Activated T-helper 1 cell treated with anti-CD3 and anti-CD28 coated beads, Interleukin-12 subunit alpha, Interleukin-12 subunit beta, Interleukin-2, Interleukin-4 antibody, amounts not matched to agents 30 ng/mL and 10 ng/mL and 1 ng/mL, durations not matched to agents 14 hours and 24 hours and 36 hours (primary cell): ENCODE measurements around the gene KPNB1. TPM values are rescaled to one million over a fixed set of nuclear protein-coding genes. Genes with fewer than 3 reads are reported as not detected.

Experiments used
- DNase-seq: peaks from one replicate; pipeline ENCODE4 v3.0.0; 2021; ENCODE audit warnings: low spot score
- H3K27ac Mint-ChIP-seq: one replicate; pipeline ENCODE4 v1.8.0; 2021; ENCODE audit warnings: mild to moderate bottlenecking, mixed read lengths
- H3K27me3 Mint-ChIP-seq: one replicate; pipeline ENCODE4 v1.8.0; 2022; ENCODE audit warnings: mild to moderate bottlenecking, moderate library complexity, mixed read lengths; ENCODE audit not compliant: insufficient read depth
- H3K36me3 Mint-ChIP-seq: one replicate; pipeline ENCODE4 v1.8.0; 2021; ENCODE audit warnings: low read depth, mixed read lengths
- H3K4me1 Mint-ChIP-seq: one replicate; pipeline ENCODE4 v1.8.0; 2021; ENCODE audit warnings: low read depth, mixed read lengths
- H3K4me3 Mint-ChIP-seq: one replicate; pipeline ENCODE4 v1.8.0; 2021; ENCODE audit warnings: mild to moderate bottlenecking, moderate library complexity, mixed read lengths
- H3K9me3 Mint-ChIP-seq: one replicate; pipeline ENCODE4 v1.8.0; 2021; ENCODE audit warnings: mixed read lengths
- intact Hi-C: fragments of 100-400 bp; cut with micrococcal nuclease; formaldehyde crosslinking; loops from one replicate; pipeline ENCODE4 v1.15.1; 2024
- total RNA-seq: library from RNA; stranded (reverse); gene quantifications from 2 replicates; pipeline ENCODE4 v1.2.3, GENCODE V29; 2022

Gene KPNB1
- total RNA-seq, 1 donor from 2014 or later, result 718 TPM

GRCh38 chr17:47697906-47698711, 48.4 kb downstream of the KPNB1 start:
- peaks cover 65% of the 10 kb centered on the region for H3K4me1 Mint-ChIP-seq

GRCh38 chr17:47698749-47699535, 49.2 kb downstream of the KPNB1 start:
- H3K27ac Mint-ChIP-seq, result no peak overlapping the region
- intact Hi-C loops, result loop anchor here (1.0 to 5.0 kb wide), 7 partner anchors 22 to 103 kb away; partner anchors contain the start of gene TBX21
- H3K27me3 Mint-ChIP-seq, result no peaks in the 10 kb centered on the region
- peak; percentile 64 for DNase-seq
- peaks cover 20% of the 10 kb centered on the region for H3K36me3 Mint-ChIP-seq
- H3K9me3 Mint-ChIP-seq, result no peaks in the 10 kb centered on the region
- peaks cover 68% of the 10 kb centered on the region for H3K4me1 Mint-ChIP-seq
- no peak overlapping the region for H3K4me3 Mint-ChIP-seq

More at GRCh38 chr17:47697906-47698711, 48.4 kb downstream of the KPNB1 start:
- Mint-ChIP-seq H3K9me3 (no peaks in the 10 kb centered on the region), H3K27me3 (no peaks in the 10 kb centered on the region), H3K27ac (no peak overlapping the region), H3K4me3 (no peak overlapping the region), H3K36me3 (peaks cover 20% of the 10 kb centered on the region)
- no peak for DNase-seq
- intact Hi-C loops, result loop anchor here (1.0 to 5.0 kb wide), 2 partner anchors 36 to 92 kb away; no protein-coding TSS in a partner anchor

- Mint-ChIP-seq H3K4me1 (peaks cover 73% of the 10 kb centered on the region), H3K9me3 (no peaks in the 10 kb centered on the region), H3K4me3 (no peak overlapping the region), H3K36me3 (peaks cover 20% of the 10 kb centered on the region), H3K27ac (peak overlapping the region; percentile 75), H3K27me3 (no peaks in the 10 kb centered on the region)
- intact Hi-C loops, result loop anchor here (1.0 to 5.0 kb wide), 6 partner anchors 22 to 103 kb away; partner anchors contain the start of gene TBX21
- DNase-seq, result no peak
Measured at GRCh38 chr17:47699536-47699840, 49.8 kb downstream of the KPNB1 start.

GRCh38 chr17:47700471-47701449, 51.0 kb downstream of the KPNB1 start:
- intact Hi-C loops, result no loop called here
- no peak for DNase-seq
- H3K27me3 Mint-ChIP-seq, result no peaks in the 10 kb centered on the region
- peaks cover 19% of the 10 kb centered on the region for H3K36me3 Mint-ChIP-seq
- H3K4me3 Mint-ChIP-seq, result peak overlapping the region; percentile 59
- peak overlapping the region; percentile 93 for H3K27ac Mint-ChIP-seq
- peaks cover 76% of the 10 kb centered on the region for H3K4me1 Mint-ChIP-seq
- no peaks in the 10 kb centered on the region for H3K9me3 Mint-ChIP-seq

GRCh38 chr17:47701608-47702007, 51.9 kb downstream of the KPNB1 start:
- Mint-ChIP-seq H3K4me1 (peaks cover 79% of the 10 kb centered on the region), H3K27me3 (no peaks in the 10 kb centered on the region), H3K9me3 (no peaks in the 10 kb centered on the region), H3K36me3 (peaks cover 19% of the 10 kb centered on the region), H3K27ac (peak overlapping the region; percentile 93), H3K4me3 (peak overlapping the region; percentile 59)
- intact Hi-C loops, result no loop called here
- DNase-seq, result no peak

GRCh38 chr17:47702391-47702995, 52.8 kb downstream of the KPNB1 start:
- H3K27ac Mint-ChIP-seq, result peak overlapping the region; percentile 87
- intact Hi-C loops, result no loop called here
- no peaks in the 10 kb centered on the region for H3K27me3 Mint-ChIP-seq
- H3K4me3 Mint-ChIP-seq, result peak overlapping the region; percentile 31
- peaks cover 22% of the 10 kb centered on the region for H3K36me3 Mint-ChIP-seq
- H3K4me1 Mint-ChIP-seq, result peaks cover 81% of the 10 kb centered on the region
- no peaks in the 10 kb centered on the region for H3K9me3 Mint-ChIP-seq
- no peak for DNase-seq

- Mint-ChIP-seq H3K9me3 (no peaks in the 10 kb centered on the region), H3K4me3 (peak overlapping the region; percentile 72), H3K27me3 (no peaks in the 10 kb centered on the region), H3K36me3 (peaks cover 22% of the 10 kb centered on the region), H3K4me1 (peaks cover 88% of the 10 kb centered on the region), H3K27ac (peak overlapping the region; percentile 84)
- intact Hi-C loops, result no loop called here
- DNase-seq, result peak; percentile 45
Measured at GRCh38 chr17:47703191-47703591, 53.5 kb downstream of the KPNB1 start.

GRCh38 chr17:47703671-47704070, 54.0 kb downstream of the KPNB1 start:
- no peaks in the 10 kb centered on the region for H3K27me3 Mint-ChIP-seq
- H3K4me3 Mint-ChIP-seq, result peak overlapping the region; percentile 72
- H3K9me3 Mint-ChIP-seq, result no peaks in the 10 kb centered on the region
- intact Hi-C loops, result no loop called here
- H3K36me3 Mint-ChIP-seq, result peaks cover 22% of the 10 kb centered on the region
- no peak for DNase-seq
- H3K4me1 Mint-ChIP-seq, result peaks cover 85% of the 10 kb centered on the region
- H3K27ac Mint-ChIP-seq, result peak overlapping the region; percentile 84

- peaks cover 81% of the 10 kb centered on the region for H3K4me1 Mint-ChIP-seq
- intact Hi-C loops, result no loop called here
- peak overlapping the region; percentile 72 for H3K4me3 Mint-ChIP-seq
- H3K9me3 Mint-ChIP-seq, result no peaks in the 10 kb centered on the region
- H3K27me3 Mint-ChIP-seq, result no peaks in the 10 kb centered on the region
- H3K27ac Mint-ChIP-seq, result peak overlapping the region; percentile 84
- DNase-seq, result no peak
- peaks cover 20% of the 10 kb centered on the region for H3K36me3 Mint-ChIP-seq
Measured at GRCh38 chr17:47704116-47704515, 54.4 kb downstream of the KPNB1 start.

- Mint-ChIP-seq H3K27ac (peak overlapping the region; percentile 84), H3K9me3 (no peaks in the 10 kb centered on the region), H3K36me3 (peaks cover 22% of the 10 kb centered on the region), H3K4me3 (peak overlapping the region; percentile 72), H3K27me3 (no peaks in the 10 kb centered on the region), H3K4me1 (peaks cover 74% of the 10 kb centered on the region)
- intact Hi-C loops, result loop anchor here (1.0 kb wide), 2 partner anchors 9 to 29 kb away; partner anchors contain the start of gene TBX21
- DNase-seq, result no peak
Measured at GRCh38 chr17:47704736-47705135, 55.0 kb downstream of the KPNB1 start.

- DNase-seq, result peak; percentile 44
- H3K27me3 Mint-ChIP-seq, result no peaks in the 10 kb centered on the region
- intact Hi-C loops, result loop anchor here (1.0 kb wide), 3 partner anchors 11 to 27 kb away; partner anchors contain the start of gene TBX21
- H3K27ac Mint-ChIP-seq, result peak overlapping the region; percentile 84
- H3K4me1 Mint-ChIP-seq, result peaks cover 76% of the 10 kb centered on the region
- H3K36me3 Mint-ChIP-seq, result peaks cover 26% of the 10 kb centered on the region
- peak overlapping the region; percentile 66 for H3K4me3 Mint-ChIP-seq
- no peaks in the 10 kb centered on the region for H3K9me3 Mint-ChIP-seq
Measured at GRCh38 chr17:47705536-47706530, 56.1 kb downstream of the KPNB1 start.
